A673 (cell line): ENCODE data around the gene GBF1. TPM values are rescaled to one million over a fixed set of nuclear protein-coding genes. Genes with fewer than 3 reads are reported as not detected.
A peak's percentile ranks its signal among the peaks of the same experiment; 100 is the strongest.
"Not testable (repeated sequence)": the region's sequence is repeated elsewhere in the genome, so short reads cannot be mapped to it uniquely, and the experiment has no call there.

Experiments used
- BruUV-seq: library from RNA; stranded (reverse); fragments of 400-500 nt; replicated peaks from 2 replicates; lab custom pipeline; 2021; lab: Mats Ljungman, UMichigan
- CTCF ChIA-PET: fragments of 300-600 bp; sonication (Branson Sonifier 250); formaldehyde crosslinking; loops from one replicate; lab custom pipeline; 2022; ENCODE audit warnings: antibody characterized with exemption; lab: Charles Lee
- POLR2A ChIA-PET: fragments of 300-600 bp; sonication (Branson Sonifier 250); formaldehyde crosslinking; loops from one replicate; lab custom pipeline; 2022; ENCODE audit warnings: antibody characterized with exemption; ENCODE audit not compliant: low non-redundant PET; lab: Charles Lee
- DNase-seq: peaks from one replicate; pipeline ENCODE4 v3.0.0-alpha.2; 2015; ENCODE audit warnings: low spot score
- H3K27ac ChIP-seq: fragments of 200-600 bp; sonication (generic); 2 replicates; pipeline ENCODE4 v1.5.1; 2016; ENCODE audit warnings: mixed run types, low read depth, mild to moderate bottlenecking, mixed read lengths, antibody characterized with exemption, low read length; ENCODE audit not compliant: poor library complexity, severe bottlenecking
- H3K27me3 ChIP-seq: fragments of 200-600 bp; sonication (generic); replicated peaks from 2 replicates; pipeline ENCODE4 v1.6.1; 2017; ENCODE audit warnings: mixed run types, low read depth, mild to moderate bottlenecking, mixed read lengths, antibody characterized with exemption, low read length; ENCODE audit not compliant: insufficient read depth, poor library complexity
- H3K36me3 ChIP-seq: fragments of 200-600 bp; sonication (generic); 2 replicates; pipeline ENCODE4 v1.6.1; 2016; ENCODE audit warnings: mixed run types, mild to moderate bottlenecking, mixed read lengths, antibody characterized with exemption, low read length; ENCODE audit not compliant: insufficient read depth, poor library complexity, severe bottlenecking
- H3K4me1 ChIP-seq: fragments of 200-600 bp; sonication (generic); 2 replicates; pipeline ENCODE4 v1.6.1; 2017; ENCODE audit warnings: mixed run types, mild to moderate bottlenecking, mixed read lengths, antibody characterized with exemption, low read length; ENCODE audit not compliant: insufficient read depth, poor library complexity, severe bottlenecking
- H3K4me3 ChIP-seq: fragments of 200-600 bp; sonication (generic); 2 replicates; pipeline ENCODE4 v1.5.1; 2016; ENCODE audit warnings: low read depth, mixed run types, mild to moderate bottlenecking, mixed read lengths, low read length; ENCODE audit not compliant: poor library complexity, severe bottlenecking
- H3K9me3 ChIP-seq: fragments of 200-600 bp; sonication (generic); 2 replicates; pipeline ENCODE4 v1.6.1; 2016; ENCODE audit warnings: mixed run types, low read depth, mild to moderate bottlenecking, mixed read lengths, antibody characterized with exemption, low read length; ENCODE audit not compliant: poor library complexity, severe bottlenecking
- EZH2 ChIP-seq: fragments of 200-600 bp; sonication (generic); IDR thresholded peaks from 2 replicates; pipeline ENCODE4 v1.6.1; 2017; ENCODE audit warnings: borderline replicate concordance, low read depth, mild to moderate bottlenecking, mixed read lengths, antibody characterized with exemption, low read length; ENCODE audit not compliant: poor library complexity, severe bottlenecking
- intact Hi-C: fragments of 100-400 bp; cut with micrococcal nuclease; formaldehyde crosslinking; loops from one replicate; pipeline ENCODE4 v1.10.0; 2022; ENCODE audit not compliant: unreplicated experiment
- total RNA-seq: library from RNA; stranded (reverse); gene quantifications from 2 replicates; pipeline ENCODE4 v1.2.3, GENCODE V29; 2021
- TF ChIP-seq, protein P1 (sequence below): fragments of 300-800, 200-600 bp; sonication (generic); conservative IDR thresholded peaks from 2 replicates; pipeline ENCODE4 v1.5.1; 2017; ENCODE audit warnings: low read depth, mild to moderate bottlenecking, antibody characterized with exemption, low read length, moderate library complexity, mixed read lengths

Gene GBF1
- total RNA-seq, 1 experiment from 2014 or later, result 50.0 TPM

DNA sequence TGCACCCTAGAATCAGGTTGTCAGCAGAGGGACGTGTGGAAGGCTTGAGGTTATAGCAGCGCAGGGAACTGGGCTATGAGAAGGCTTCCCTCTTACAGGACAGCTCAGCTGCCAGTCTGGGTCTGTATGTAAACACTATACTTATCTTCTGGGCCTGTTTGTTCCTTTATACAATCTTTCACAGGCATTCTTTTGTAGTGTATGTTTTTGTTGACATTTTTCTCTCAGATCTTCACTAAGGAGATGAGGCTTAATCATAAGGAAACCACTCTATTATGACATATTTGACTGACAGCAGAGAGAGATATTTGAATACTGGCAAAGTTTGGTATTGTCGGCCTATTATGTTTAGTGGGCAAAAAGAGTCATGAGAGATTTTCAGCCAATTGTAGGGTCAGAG is 929 bp downstream of the GBF1 start:
- no peak for DNase-seq
- TF ChIP-seq, protein P1, sequence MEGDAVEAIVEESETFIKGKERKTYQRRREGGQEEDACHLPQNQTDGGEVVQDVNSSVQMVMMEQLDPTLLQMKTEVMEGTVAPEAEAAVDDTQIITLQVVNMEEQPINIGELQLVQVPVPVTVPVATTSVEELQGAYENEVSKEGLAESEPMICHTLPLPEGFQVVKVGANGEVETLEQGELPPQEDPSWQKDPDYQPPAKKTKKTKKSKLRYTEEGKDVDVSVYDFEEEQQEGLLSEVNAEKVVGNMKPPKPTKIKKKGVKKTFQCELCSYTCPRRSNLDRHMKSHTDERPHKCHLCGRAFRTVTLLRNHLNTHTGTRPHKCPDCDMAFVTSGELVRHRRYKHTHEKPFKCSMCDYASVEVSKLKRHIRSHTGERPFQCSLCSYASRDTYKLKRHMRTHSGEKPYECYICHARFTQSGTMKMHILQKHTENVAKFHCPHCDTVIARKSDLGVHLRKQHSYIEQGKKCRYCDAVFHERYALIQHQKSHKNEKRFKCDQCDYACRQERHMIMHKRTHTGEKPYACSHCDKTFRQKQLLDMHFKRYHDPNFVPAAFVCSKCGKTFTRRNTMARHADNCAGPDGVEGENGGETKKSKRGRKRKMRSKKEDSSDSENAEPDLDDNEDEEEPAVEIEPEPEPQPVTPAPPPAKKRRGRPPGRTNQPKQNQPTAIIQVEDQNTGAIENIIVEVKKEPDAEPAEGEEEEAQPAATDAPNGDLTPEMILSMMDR, result no peak
- TF ChIP-seq EZH2, result no peak
- Histone ChIP-seq H3K27me3 (no peaks in the 10 kb centered on the region), H3K9me3 (no peaks in the 10 kb centered on the region), H3K27ac (peak overlapping the region; percentile 77), H3K36me3 (no peaks in the 10 kb centered on the region), H3K4me3 (peak overlapping the region; percentile 81), H3K4me1 (peaks cover 27% of the 10 kb centered on the region)
- BruUV-seq, result TSS peak; percentile 53
- ChIA-PET POLR2A (no interaction called here), CTCF (interaction anchor here (1.6 kb wide), 1 partner anchor 16 kb away, joined by 3 read pairs; no protein-coding TSS in a partner anchor)
- intact Hi-C loops, result no loop called here

DNA sequence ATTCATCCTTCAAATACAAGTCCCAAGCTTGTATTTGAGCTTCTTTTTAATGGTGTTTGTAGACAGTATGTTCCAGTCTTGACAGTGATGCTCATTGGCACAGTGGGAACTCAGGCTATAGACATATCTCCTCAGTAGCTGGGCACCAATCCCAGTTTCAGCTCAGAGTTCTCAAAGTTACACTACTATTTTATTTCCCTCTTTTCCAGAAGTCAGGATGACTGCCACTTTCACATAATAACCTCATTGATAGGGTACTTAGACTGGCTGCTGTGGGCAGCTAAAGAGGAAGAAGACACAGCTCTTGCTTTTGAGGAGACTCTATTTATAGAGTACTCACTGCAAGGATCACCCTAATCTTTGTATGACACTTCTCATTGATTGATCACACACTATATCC is 2.4 kb downstream of the GBF1 start:
- CTCF ChIA-PET, result no interaction called here
- intact Hi-C loops, result no loop called here
- H3K27ac ChIP-seq, result no peak overlapping the region
- DNase-seq, result no peak
- TF ChIP-seq, protein P1, result no peak
- no peak for TF ChIP-seq EZH2
- no peaks in the 10 kb centered on the region for H3K9me3 ChIP-seq
- peaks cover 20% of the 10 kb centered on the region for H3K4me1 ChIP-seq
- H3K27me3 ChIP-seq, result no peaks in the 10 kb centered on the region
- no TSS peak for BruUV-seq
- no peak overlapping the region for H3K4me3 ChIP-seq
- no peaks in the 10 kb centered on the region for H3K36me3 ChIP-seq
- POLR2A ChIA-PET, result interaction anchor here (0.5 kb wide), 1 partner anchor 133 kb away, joined by 11 read pairs; no protein-coding TSS in a partner anchor

DNA sequence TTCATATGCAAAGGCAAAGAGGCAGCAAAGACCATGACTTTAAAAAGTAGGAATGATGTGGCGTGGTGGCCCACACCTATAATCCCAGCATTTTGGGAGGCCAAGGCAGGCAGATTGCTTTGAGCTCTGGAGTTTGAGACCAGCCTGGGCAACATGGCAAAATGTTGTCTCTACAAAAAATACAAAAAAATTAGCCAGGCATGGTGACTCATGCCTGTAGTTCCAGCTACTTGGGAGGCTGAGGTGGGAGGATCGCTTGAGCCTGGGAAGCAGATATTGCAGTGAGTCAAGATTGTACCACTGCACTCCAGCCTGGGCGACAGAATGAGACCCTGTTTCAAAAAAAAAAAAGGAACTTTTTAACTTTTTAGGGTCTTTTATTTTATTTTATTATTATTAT is 7.2 kb downstream of the GBF1 start:
- H3K4me1 ChIP-seq, H3K9me3 ChIP-seq, H3K36me3 ChIP-seq, BruUV-seq, POLR2A ChIA-PET, intact Hi-C loops, DNase-seq, H3K27me3 ChIP-seq, H3K4me3 ChIP-seq, H3K27ac ChIP-seq: not testable (repeated sequence)
- CTCF ChIA-PET, result interaction anchor here (1.2 kb wide), 1 partner anchor 100 kb away, joined by 3 read pairs; no protein-coding TSS in a partner anchor

DNA sequence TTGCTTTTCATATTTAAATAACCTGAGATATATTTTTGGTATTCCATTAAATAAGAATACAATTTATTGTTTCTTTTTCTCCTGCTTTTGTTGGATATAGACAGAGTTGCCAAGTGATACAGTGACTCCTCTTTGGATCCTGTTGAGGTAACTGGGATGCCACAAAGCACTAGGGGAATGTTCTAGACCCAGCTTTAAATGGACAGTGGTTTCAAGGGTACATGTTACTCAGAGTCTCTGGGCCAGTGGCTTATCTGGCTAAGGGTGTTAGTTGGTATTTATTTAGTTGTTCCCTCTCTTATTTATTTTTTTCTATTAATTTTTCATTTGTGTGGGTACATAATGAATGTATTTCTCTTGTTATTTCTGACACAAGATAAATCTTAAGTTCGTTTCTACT is 9.1 kb downstream of the GBF1 start:
- no peak for DNase-seq
- Histone ChIP-seq H3K27ac (no peak overlapping the region), H3K9me3 (no peaks in the 10 kb centered on the region), H3K27me3 (no peaks in the 10 kb centered on the region), H3K4me1 (no peaks in the 10 kb centered on the region), H3K4me3 (no peak overlapping the region), H3K36me3 (peaks cover under 1% of the 10 kb centered on the region)
- TF ChIP-seq, protein P1, result no peak
- no peak for TF ChIP-seq EZH2
- ChIA-PET POLR2A (interaction anchor here (0.6 kb wide), 1 partner anchor 593 kb away, joined by 3 read pairs; no protein-coding TSS in a partner anchor), CTCF (no interaction called here)
- intact Hi-C loops, result no loop called here
- no TSS peak for BruUV-seq
